K562 (cell line): Measurements from ENCODE around the gene COX6B1. TPM values are rescaled to one million over a fixed set of nuclear protein-coding genes. Genes with fewer than 3 reads are reported as not detected.

Source experiments
- BRD9 ChIP-seq: fragments of 450-650 bp; IDR thresholded peaks from 2 replicates; pipeline ENCODE4 v1.6.1; 2018; ENCODE audit warnings: low read depth; ENCODE audit not compliant: partially characterized antibody
- CEBPB ChIP-seq: fragments of 450-650 bp; IDR thresholded peaks from 2 replicates; pipeline ENCODE4 v1.6.1; 2016; ENCODE audit warnings: missing genetic modification characterization, missing compliant biosample characterization
- ELF2 ChIP-seq: fragments of 250-450 bp; sonication (Bioruptor Pico); IDR thresholded peaks from 2 replicates; pipeline ENCODE4 v1.5.0; 2021; ENCODE audit warnings: mild to moderate bottlenecking
- FIP1L1 ChIP-seq: fragments of 200-400 bp; formaldehyde crosslinking; IDR thresholded peaks from 2 replicates; pipeline ENCODE4 v1.6.1; 2018; ENCODE audit warnings: mild to moderate bottlenecking, low read depth, low read length; ENCODE audit not compliant: poor library complexity, severe bottlenecking
- HNRNPH1 ChIP-seq: fragments of 200-400 bp; formaldehyde crosslinking; optimal IDR thresholded peaks from 2 replicates; pipeline ENCODE3; 2017; ENCODE audit warnings: low read depth, mild to moderate bottlenecking, low read length, moderate library complexity
- NFATC3 ChIP-seq: fragments of 450-650 bp; IDR thresholded peaks from 2 replicates; pipeline ENCODE4 v1.6.1; 2017; ENCODE audit warnings: mild to moderate bottlenecking
- POLR2B ChIP-seq: fragments of 450-650 bp; IDR thresholded peaks from 2 replicates; pipeline ENCODE4 v1.6.1; 2018; ENCODE audit warnings: low read depth; ENCODE audit not compliant: partially characterized antibody
- PRMT5 ChIP-seq: sonication (generic); formaldehyde crosslinking; IDR thresholded peaks from 2 replicates; pipeline ENCODE4 v1.5.0; 2020; ENCODE audit warnings: missing genetic modification reagents
- REST ChIP-seq, 2 experiments: fragments of 450-650 bp; formaldehyde crosslinking in 1 of 2; IDR thresholded peaks; 2 replicates each; pipeline versions ENCODE4 v1.4.0 to v1.6.1; 2014 to 2020; ENCODE audit warnings: mild to moderate bottlenecking in 2 of 2, borderline replicate concordance in 1 of 2, low read depth in 1 of 2
- SLC30A9 ChIP-seq: fragments of 250-450 bp; sonication (Bioruptor Pico); IDR thresholded peaks from 2 replicates; pipeline ENCODE4 v1.8.0; 2022; ENCODE audit warnings: mild to moderate bottlenecking, moderate library complexity
- SMARCC2 ChIP-seq: fragments of 450-650 bp; IDR thresholded peaks from 2 replicates; pipeline ENCODE4 v1.6.1; 2017; ENCODE audit warnings: antibody characterized with exemption, moderate library complexity, mild to moderate bottlenecking, low read depth
- SREBF2 ChIP-seq: sonication (generic); formaldehyde crosslinking; IDR thresholded peaks from 2 replicates; pipeline ENCODE4 v1.4.0; 2020; ENCODE audit warnings: mild to moderate bottlenecking, missing genetic modification reagents
- TEAD2 ChIP-seq: fragments of 450-650 bp; IDR thresholded peaks from 2 replicates; pipeline ENCODE4 v1.6.1; 2016; ENCODE audit warnings: missing genetic modification characterization, control low read depth, missing compliant biosample characterization
- WHSC1 ChIP-seq: IDR thresholded peaks from one replicate; pipeline ENCODE4 v1.6.1; 2012; ENCODE audit warnings: low read length, control low read depth, inconsistent platforms
- ZBTB7A ChIP-seq: IDR thresholded peaks from 2 replicates; pipeline ENCODE4 v1.6.1; 2011; ENCODE audit warnings: low read depth, mild to moderate bottlenecking, low read length, moderate library complexity, borderline replicate concordance; ENCODE audit not compliant: control insufficient read depth
- ZNF140 ChIP-seq: fragments of 250-450 bp; sonication (Bioruptor Pico); IDR thresholded peaks from 2 replicates; pipeline ENCODE4 v1.8.0; 2021; ENCODE audit warnings: moderate library complexity, mild to moderate bottlenecking, inconsistent platforms
- ZNF316 ChIP-seq: fragments of 450-650 bp; IDR thresholded peaks from 2 replicates; pipeline ENCODE4 v1.6.1; 2016
- ZNF395 ChIP-seq: fragments of 200-800 bp; sonication (Bioruptor generic); IDR thresholded peaks from 2 replicates; pipeline ENCODE4 v1.6.1; 2017; ENCODE audit warnings: missing genetic modification characterization, missing compliant biosample characterization
- ZNF586 ChIP-seq: fragments of 450-650 bp; formaldehyde crosslinking; conservative IDR thresholded peaks from 2 replicates; pipeline ENCODE4 v1.4.0; 2020; ENCODE audit warnings: mild to moderate bottlenecking, moderate library complexity
- polyA plus RNA-seq, 8 experiments: library from polyadenylated mRNA; depleted of rRNA in 4 of 8; stranded (reverse) in 5 of 8; unstranded in 3 of 8; fragments of >200 nt; fragmentation: Nextera tagmentation in 2 of 8; fragmentation: Illumina TruSeq in 1 of 8; extraction: Ambion mirVana in 2 of 8; extraction: Trizol in 1 of 8; gene quantifications; 2 replicates each; pipeline versions ENCODE4 v1.2.1 to v1.2.3, GENCODE V29; 2011 to 2014; ENCODE audit warnings: inconsistent platforms in 1 of 8, missing spikeins in 1 of 8
- total RNA-seq, 7 experiments: library from RNA; depleted of rRNA in 6 of 7; stranded (reverse); fragments of >200 nt in 6 of 7; fragmentation: Illumina TruSeq in 2 of 7; extraction: Trizol in 2 of 7; gene quantifications; 2 replicates each; pipeline versions ENCODE4 v1.2.1 to v1.2.3, GENCODE V29; 2011 to 2021; ENCODE audit warnings: low replicate concordance in 1 of 7

Gene COX6B1
- total and polyA plus RNA-seq, 9 of the 15 experiments (the other 6 are each of a cell fraction or from before 2014, with no cell fraction given): 777 to 2,393 (median 1,219) TPM

GRCh38 chr19:35628565-35629331 is 19.4 kb upstream of the COX6B1 start, which contains the start of gene RBM42 (continued):
- TF ChIP-seq REST (IDR thresholded peaks at IDR 0.05; ENCODE audit: borderline replicate concordance): no peak
- peak; percentile 30; the same call in 1 of the 2 replicates for TF ChIP-seq REST (CRISPR knock-in tag; IDR thresholded peaks at IDR 0.05; ENCODE audit: low read depth)
- peak; percentile 62 for TF ChIP-seq POLR2B
- peak; percentile 76; the same call in 1 of the 2 replicates for TF ChIP-seq ZBTB7A
- no peak for TF ChIP-seq ZNF586 (CRISPR knock-in tag)
- TF ChIP-seq SLC30A9 (CRISPR knock-in tag): no peak
- no peak for TF ChIP-seq FIP1L1
- no peak for TF ChIP-seq PRMT5
- 0 out of 2 replicates have a peak, but pooled peaks have one; percentile 18 for TF ChIP-seq SMARCC2
- TF ChIP-seq ZNF140 (CRISPR knock-in tag): no peak
- TF ChIP-seq BRD9: no peak
- no peak for TF ChIP-seq NFATC3
- no peak for TF ChIP-seq HNRNPH1
- peak; percentile 43; the same call in 1 of the 2 replicates for TF ChIP-seq CEBPB (tag)
- no peak for TF ChIP-seq TEAD2 (tag)
- TF ChIP-seq ZNF316: no peak
- peak; percentile 82; the same call in 1 of the 2 replicates for TF ChIP-seq ELF2
- no peak for TF ChIP-seq WHSC1
- no peak for TF ChIP-seq SREBF2 (CRISPR knock-in tag)
- TF ChIP-seq ZNF395: peak; percentile 78; the same call in 1 of the 2 replicates
